ENCODE data around the gene DPP8. TPM values are rescaled to one million over a fixed set of nuclear protein-coding genes. Genes with fewer than 3 reads are reported as not detected.
"Not testable (repeated sequence)": the region's sequence is repeated elsewhere in the genome, so short reads cannot be mapped to it uniquely, and the experiment has no call there.

Gene DPP8
- total RNA-seq, 4 donors from 2014 or later: 33.6 to 48.6 (median 40.0) TPM

- no peak overlapping the region for H3K27ac ChIP-seq (replicated peaks in 1 of 4)
- no peak for DNase-seq (ENCODE audit: extremely low spot score)
- H3K36me3 ChIP-seq: peaks cover 60 to 99% (median 85%) of the 10 kb centered on the region in 4 donors
- intact Hi-C loops (cut with DNase I): no loop called here
- H3K4me3 ChIP-seq: no peak overlapping the region
- H3K4me1 ChIP-seq: no peaks in the 10 kb centered on the region
- H3K27me3 ChIP-seq: no peaks in the 10 kb centered on the region
- 90% methylated on average over 5 of the region's 5 CpGs for WGBS
- H3K9me3 ChIP-seq: no peaks in the 10 kb centered on the region
- TF ChIP-seq CTCF (IDR thresholded peaks at IDR 0.05): no peak
These were observed 49.1 kb downstream of the DPP8 start for GRCh38 chr15:65468229-65468909.

- Histone ChIP-seq H3K36me3 (peaks cover 65 to 99% (median 85%) of the 10 kb centered on the region in 4 donors), H3K9me3 (no peaks in the 10 kb centered on the region), H3K4me3 (no peak overlapping the region), H3K4me1 (no peaks in the 10 kb centered on the region), H3K27ac (replicated peaks in 1 of 4) (no peak overlapping the region), H3K27me3 (no peaks in the 10 kb centered on the region)
- WGBS: 80% methylated on average over 3 of the region's 3 CpGs
- intact Hi-C loops (cut with DNase I): no loop called here
- TF ChIP-seq POLR2A (IDR thresholded peaks at IDR 0.05; ENCODE audit: low read depth) (no peak), POLR2AphosphoS5 (IDR thresholded peaks at IDR 0.05) (no peak), EP300 (IDR thresholded peaks at IDR 0.05) (no peak), CTCF (IDR thresholded peaks at IDR 0.05) (no peak)
- DNase-seq (ENCODE audit: extremely low spot score): no peak
These were observed 50.6 kb downstream of the DPP8 start for GRCh38 chr15:65466901-65467300.

- DNase-seq (ENCODE audit: extremely low spot score); H3K27me3 ChIP-seq; H3K27ac ChIP-seq (replicated peaks in 1 of 4); H3K4me3 ChIP-seq; intact Hi-C loops (cut with DNase I); H3K4me1 ChIP-seq; H3K9me3 ChIP-seq: not testable (repeated sequence)
- H3K36me3 ChIP-seq: peaks cover 73 to 100% (median 95%) of the 10 kb centered on the region in 4 donors
- WGBS: 96% methylated on average over 6 of the region's 6 CpGs
These were observed 54.4 kb downstream of the DPP8 start for GRCh38 chr15:65463096-65463495.

- WGBS: 88% methylated on average over 5 of the region's 5 CpGs
- intact Hi-C loops (cut with DNase I): no loop called here
- no peak for TF ChIP-seq CTCF (IDR thresholded peaks at IDR 0.05)
- TF ChIP-seq POLR2A (IDR thresholded peaks at IDR 0.05; ENCODE audit: low read depth): no peak
- no peak for TF ChIP-seq EP300 (IDR thresholded peaks at IDR 0.05)
- no peak for TF ChIP-seq POLR2AphosphoS5 (IDR thresholded peaks at IDR 0.05)
- no peak for DNase-seq (ENCODE audit: extremely low spot score)
- no peak overlapping the region for H3K27ac ChIP-seq (replicated peaks in 1 of 4)
- H3K4me1 ChIP-seq: no peaks in the 10 kb centered on the region
- H3K9me3 ChIP-seq: no peaks in the 10 kb centered on the region
- H3K4me3 ChIP-seq: no peak overlapping the region
- H3K27me3 ChIP-seq: no peaks in the 10 kb centered on the region
- H3K36me3 ChIP-seq: peaks cover 62 to 100% (median 98%) of the 10 kb centered on the region in 4 donors
These were observed 56.6 kb downstream of the DPP8 start for GRCh38 chr15:65460741-65461347.

- peaks cover 55 to 100% (median 95%) of the 10 kb centered on the region in 4 donors for H3K36me3 ChIP-seq
- H3K27me3 ChIP-seq; H3K4me1 ChIP-seq; DNase-seq (ENCODE audit: extremely low spot score); H3K9me3 ChIP-seq; H3K27ac ChIP-seq (replicated peaks in 1 of 4); intact Hi-C loops (cut with DNase I); H3K4me3 ChIP-seq: not testable (repeated sequence)
- WGBS: 94% methylated on average over 4 of the region's 4 CpGs
These were observed 62.2 kb downstream of the DPP8 start for GRCh38 chr15:65455256-65455655.

GRCh38 chr15:65451989-65452388 is 65.5 kb downstream of the DPP8 start:
- WGBS: 95% methylated on average over 6 of the region's 6 CpGs
- intact Hi-C loops (cut with DNase I): no loop called here
- Histone ChIP-seq H3K27me3 (no peaks in the 10 kb centered on the region), H3K4me1 (no peaks in the 10 kb centered on the region), H3K27ac (replicated peaks in 1 of 4) (no peak overlapping the region), H3K9me3 (no peaks in the 10 kb centered on the region), H3K36me3 (peaks cover 53 to 94% (median 81%) of the 10 kb centered on the region in 4 donors), H3K4me3 (no peak overlapping the region)
- DNase-seq (ENCODE audit: extremely low spot score): no peak
- TF ChIP-seq CTCF (IDR thresholded peaks at IDR 0.05) (no peak), EP300 (IDR thresholded peaks at IDR 0.05) (no peak), POLR2A (IDR thresholded peaks at IDR 0.05; ENCODE audit: low read depth) (no peak), POLR2AphosphoS5 (IDR thresholded peaks at IDR 0.05) (no peak)

Measured in esophagus muscularis mucosa (tissue), 4 donors.